ENCODE results near the gene PIP5K1B.
"Not testable (repeated sequence)": the region's sequence is repeated elsewhere in the genome, so short reads cannot be mapped to it uniquely, and the experiment has no call there.

Gene PIP5K1B

GRCh38 chr9:69050936-69051335, 345.9 kb downstream of the PIP5K1B start:
- DNase-seq: not testable (repeated sequence)
- intact Hi-C loops (cut with DNase I): loop anchor here (5.0 kb wide), 1 partner anchor 141 kb away; no protein-coding TSS in a partner anchor

GRCh38 chr9:69054989-69055388, 349.9 kb downstream of the PIP5K1B start:
- intact Hi-C loops (cut with DNase I): loop anchor here (5.0 kb wide), 1 partner anchor 137 kb away; no protein-coding TSS in a partner anchor
- DNase-seq: no peak

- no peak for DNase-seq
- intact Hi-C loops (cut with DNase I): no loop called here
These were observed 351.3 kb downstream of the PIP5K1B start for GRCh38 chr9:69056191-69056815.

DNA sequence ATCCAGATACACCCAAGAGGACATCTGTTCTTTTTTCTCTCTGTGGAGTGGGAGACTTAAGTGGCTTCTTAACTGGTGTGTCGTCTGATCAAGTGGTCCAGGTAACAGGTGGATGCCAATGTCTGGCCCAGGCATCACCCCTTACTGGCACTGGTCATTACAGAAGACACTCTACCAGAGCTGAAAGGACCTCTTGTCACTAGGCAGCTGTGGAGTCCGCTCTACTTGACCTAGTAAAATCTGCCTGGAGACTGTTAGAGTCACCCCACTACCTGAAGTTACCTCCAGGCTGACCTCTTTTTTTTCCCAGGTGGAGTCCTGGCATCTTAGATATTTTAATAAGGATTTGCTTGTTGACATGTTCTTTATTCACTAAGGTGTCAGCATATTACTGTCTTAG, 353.1 kb downstream of the PIP5K1B start:
- no peak for DNase-seq
- intact Hi-C loops (cut with DNase I): no loop called here
